GM12878 (cell line): ENCODE measurements around the gene DNAJC13. TPM values are rescaled to one million over a fixed set of nuclear protein-coding genes. Genes with fewer than 3 reads are reported as not detected.

ENCODE experiments used
- JUNB ChIP-seq: IDR thresholded peaks from 2 replicates; pipeline ENCODE4 v1.6.1; 2016; ENCODE audit warnings: antibody characterized with exemption, mild to moderate bottlenecking
- MEF2B ChIP-seq: fragments of 450-650 bp; IDR thresholded peaks from 2 replicates; pipeline ENCODE4 v1.6.1; 2018; ENCODE audit warnings: mild to moderate bottlenecking, moderate library complexity; ENCODE audit not compliant: partially characterized antibody, poor library complexity, severe bottlenecking
- POU2F2 ChIP-seq: IDR thresholded peaks from 3 replicates; pipeline ENCODE4 v1.6.1; 2011; ENCODE audit warnings: low read depth, mild to moderate bottlenecking, low read length, borderline replicate concordance
- TARDBP ChIP-seq: IDR thresholded peaks from 2 replicates; pipeline ENCODE4 v1.6.1; 2016; ENCODE audit warnings: borderline replicate concordance
- TCF12 ChIP-seq: IDR thresholded peaks from 2 replicates; pipeline ENCODE4 v1.6.1; 2011; ENCODE audit warnings: low read depth, mild to moderate bottlenecking, low read length
- polyA plus RNA-seq, 11 experiments: library from polyadenylated mRNA; depleted of rRNA in 4 of 11; unstranded in 6 of 11; stranded (reverse) in 5 of 11; fragments of >200 nt; fragmentation: Nextera tagmentation in 4 of 11; fragmentation: Illumina TruSeq in 1 of 11; extraction: Ambion mirVana in 4 of 11; extraction: Trizol in 1 of 11; gene quantifications; 1 replicate in 1 of 11; 2 replicates in 10 of 11; pipeline versions ENCODE4 v1.2.1 to v1.2.3, GENCODE V29; 2011 to 2016; ENCODE audit warnings: inconsistent platforms in 2 of 11, missing spikeins in 2 of 11, low read depth in 1 of 11
- total RNA-seq, 4 experiments: library from RNA; depleted of rRNA in 3 of 4; stranded (reverse); fragments of >200 nt in 3 of 4; fragmentation: Illumina TruSeq in 1 of 4; extraction: Trizol in 1 of 4; gene quantifications; 2 replicates each; pipeline versions ENCODE4 v1.2.1 to v1.2.3, GENCODE V29; 2013 to 2021
- TF ChIP-seq, protein P1 (sequence below): fragments of 450-650 bp; IDR thresholded peaks from 2 replicates; pipeline ENCODE4 v1.6.1; 2017; ENCODE audit warnings: antibody characterized with exemption, mild to moderate bottlenecking, moderate library complexity
- TF ChIP-seq, protein P2 (sequence below): fragments of 450-650 bp; formaldehyde crosslinking; IDR thresholded peaks from 2 replicates; pipeline ENCODE4 v1.5.0; 2022; ENCODE audit warnings: mild to moderate bottlenecking, missing genetic modification characterization
- TF ChIP-seq, protein P3 (sequence below): fragments of 450-650 bp; conservative IDR thresholded peaks from 2 replicates; pipeline ENCODE4 v1.6.1; 2017; ENCODE audit warnings: mild to moderate bottlenecking, moderate library complexity
- TF ChIP-seq, protein P4 (sequence below): IDR thresholded peaks from 2 replicates; pipeline ENCODE4 v1.6.1; 2012; ENCODE audit warnings: low read depth, low read length, improper control_type of control experiment

DNAJC13 gene
- total and polyA plus RNA-seq, 10 of the 15 experiments (the other 5 are each of a cell fraction or from before 2014, with no cell fraction given) = 8.3 to 33.9 (median 17.0) TPM

DNA sequence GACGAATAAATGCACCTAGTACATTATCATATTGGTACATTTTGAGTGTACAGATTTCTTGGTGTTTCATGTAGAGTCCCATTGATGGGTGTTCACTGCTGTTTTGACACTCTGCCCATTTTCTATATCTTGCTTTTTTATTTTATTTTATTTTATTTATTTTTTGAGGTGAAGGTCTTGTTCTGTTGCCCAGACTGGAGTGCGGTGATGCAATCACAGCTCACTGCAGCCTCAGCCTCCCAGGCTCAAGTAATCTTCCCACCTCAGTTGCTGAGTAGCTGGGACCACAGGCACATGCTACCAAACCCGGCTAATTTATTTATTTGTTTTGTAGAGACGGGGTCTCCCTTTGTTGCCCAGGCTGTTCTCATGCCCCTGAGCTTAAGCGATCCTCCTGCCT, 44.2 kb downstream of the DNAJC13 start (continued):
- TF ChIP-seq, protein P1, sequence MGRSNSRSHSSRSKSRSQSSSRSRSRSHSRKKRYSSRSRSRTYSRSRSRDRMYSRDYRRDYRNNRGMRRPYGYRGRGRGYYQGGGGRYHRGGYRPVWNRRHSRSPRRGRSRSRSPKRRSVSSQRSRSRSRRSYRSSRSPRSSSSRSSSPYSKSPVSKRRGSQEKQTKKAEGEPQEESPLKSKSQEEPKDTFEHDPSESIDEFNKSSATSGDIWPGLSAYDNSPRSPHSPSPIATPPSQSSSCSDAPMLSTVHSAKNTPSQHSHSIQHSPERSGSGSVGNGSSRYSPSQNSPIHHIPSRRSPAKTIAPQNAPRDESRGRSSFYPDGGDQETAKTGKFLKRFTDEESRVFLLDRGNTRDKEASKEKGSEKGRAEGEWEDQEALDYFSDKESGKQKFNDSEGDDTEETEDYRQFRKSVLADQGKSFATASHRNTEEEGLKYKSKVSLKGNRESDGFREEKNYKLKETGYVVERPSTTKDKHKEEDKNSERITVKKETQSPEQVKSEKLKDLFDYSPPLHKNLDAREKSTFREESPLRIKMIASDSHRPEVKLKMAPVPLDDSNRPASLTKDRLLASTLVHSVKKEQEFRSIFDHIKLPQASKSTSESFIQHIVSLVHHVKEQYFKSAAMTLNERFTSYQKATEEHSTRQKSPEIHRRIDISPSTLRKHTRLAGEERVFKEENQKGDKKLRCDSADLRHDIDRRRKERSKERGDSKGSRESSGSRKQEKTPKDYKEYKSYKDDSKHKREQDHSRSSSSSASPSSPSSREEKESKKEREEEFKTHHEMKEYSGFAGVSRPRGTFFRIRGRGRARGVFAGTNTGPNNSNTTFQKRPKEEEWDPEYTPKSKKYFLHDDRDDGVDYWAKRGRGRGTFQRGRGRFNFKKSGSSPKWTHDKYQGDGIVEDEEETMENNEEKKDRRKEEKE = no peak
- no peak for TF ChIP-seq JUNB
- TF ChIP-seq, protein P2, sequence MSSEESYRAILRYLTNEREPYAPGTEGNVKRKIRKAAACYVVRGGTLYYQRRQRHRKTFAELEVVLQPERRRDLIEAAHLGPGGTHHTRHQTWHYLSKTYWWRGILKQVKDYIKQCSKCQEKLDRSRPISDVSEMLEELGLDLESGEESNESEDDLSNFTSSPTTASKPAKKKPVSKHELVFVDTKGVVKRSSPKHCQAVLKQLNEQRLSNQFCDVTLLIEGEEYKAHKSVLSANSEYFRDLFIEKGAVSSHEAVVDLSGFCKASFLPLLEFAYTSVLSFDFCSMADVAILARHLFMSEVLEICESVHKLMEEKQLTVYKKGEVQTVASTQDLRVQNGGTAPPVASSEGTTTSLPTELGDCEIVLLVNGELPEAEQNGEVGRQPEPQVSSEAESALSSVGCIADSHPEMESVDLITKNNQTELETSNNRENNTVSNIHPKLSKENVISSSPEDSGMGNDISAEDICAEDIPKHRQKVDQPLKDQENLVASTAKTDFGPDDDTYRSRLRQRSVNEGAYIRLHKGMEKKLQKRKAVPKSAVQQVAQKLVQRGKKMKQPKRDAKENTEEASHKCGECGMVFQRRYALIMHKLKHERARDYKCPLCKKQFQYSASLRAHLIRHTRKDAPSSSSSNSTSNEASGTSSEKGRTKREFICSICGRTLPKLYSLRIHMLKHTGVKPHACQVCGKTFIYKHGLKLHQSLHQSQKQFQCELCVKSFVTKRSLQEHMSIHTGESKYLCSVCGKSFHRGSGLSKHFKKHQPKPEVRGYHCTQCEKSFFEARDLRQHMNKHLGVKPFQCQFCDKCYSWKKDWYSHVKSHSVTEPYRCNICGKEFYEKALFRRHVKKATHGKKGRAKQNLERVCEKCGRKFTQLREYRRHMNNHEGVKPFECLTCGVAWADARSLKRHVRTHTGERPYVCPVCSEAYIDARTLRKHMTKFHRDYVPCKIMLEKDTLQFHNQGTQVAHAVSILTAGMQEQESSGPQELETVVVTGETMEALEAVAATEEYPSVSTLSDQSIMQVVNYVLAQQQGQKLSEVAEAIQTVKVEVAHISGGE = no peak
- TF ChIP-seq, protein P3, sequence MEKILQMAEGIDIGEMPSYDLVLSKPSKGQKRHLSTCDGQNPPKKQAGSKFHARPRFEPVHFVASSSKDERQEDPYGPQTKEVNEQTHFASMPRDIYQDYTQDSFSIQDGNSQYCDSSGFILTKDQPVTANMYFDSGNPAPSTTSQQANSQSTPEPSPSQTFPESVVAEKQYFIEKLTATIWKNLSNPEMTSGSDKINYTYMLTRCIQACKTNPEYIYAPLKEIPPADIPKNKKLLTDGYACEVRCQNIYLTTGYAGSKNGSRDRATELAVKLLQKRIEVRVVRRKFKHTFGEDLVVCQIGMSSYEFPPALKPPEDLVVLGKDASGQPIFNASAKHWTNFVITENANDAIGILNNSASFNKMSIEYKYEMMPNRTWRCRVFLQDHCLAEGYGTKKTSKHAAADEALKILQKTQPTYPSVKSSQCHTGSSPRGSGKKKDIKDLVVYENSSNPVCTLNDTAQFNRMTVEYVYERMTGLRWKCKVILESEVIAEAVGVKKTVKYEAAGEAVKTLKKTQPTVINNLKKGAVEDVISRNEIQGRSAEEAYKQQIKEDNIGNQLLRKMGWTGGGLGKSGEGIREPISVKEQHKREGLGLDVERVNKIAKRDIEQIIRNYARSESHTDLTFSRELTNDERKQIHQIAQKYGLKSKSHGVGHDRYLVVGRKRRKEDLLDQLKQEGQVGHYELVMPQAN = no peak
- TF ChIP-seq TCF12 = no peak
- no peak for TF ChIP-seq MEF2B
- TF ChIP-seq TARDBP = no peak
- TF ChIP-seq, protein P4, sequence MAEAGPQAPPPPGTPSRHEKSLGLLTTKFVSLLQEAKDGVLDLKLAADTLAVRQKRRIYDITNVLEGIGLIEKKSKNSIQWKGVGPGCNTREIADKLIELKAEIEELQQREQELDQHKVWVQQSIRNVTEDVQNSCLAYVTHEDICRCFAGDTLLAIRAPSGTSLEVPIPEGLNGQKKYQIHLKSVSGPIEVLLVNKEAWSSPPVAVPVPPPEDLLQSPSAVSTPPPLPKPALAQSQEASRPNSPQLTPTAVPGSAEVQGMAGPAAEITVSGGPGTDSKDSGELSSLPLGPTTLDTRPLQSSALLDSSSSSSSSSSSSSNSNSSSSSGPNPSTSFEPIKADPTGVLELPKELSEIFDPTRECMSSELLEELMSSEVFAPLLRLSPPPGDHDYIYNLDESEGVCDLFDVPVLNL = no peak
- TF ChIP-seq POU2F2 = no peak
